Transverse colon (tissue), 4 donors: ENCODE results near the gene CCDC198. TPM values are rescaled to one million over a fixed set of nuclear protein-coding genes. Genes with fewer than 3 reads are reported as not detected.

Experiments
- DNase-seq: peaks from one replicate; pipeline ENCODE4 v3.0.0-alpha.2; 2019
- H3K27ac ChIP-seq, 4 donors: fragments of 200-600 bp; sonication (generic); 2 replicates each; pipeline ENCODE4 v1.5.1; 2016 to 2018; ENCODE audit warnings: inconsistent platforms in 4 of 4
- H3K27me3 ChIP-seq: fragments of 200-600 bp; sonication (generic); 2 replicates; pipeline ENCODE4 v1.5.1; 2017; ENCODE audit warnings: inconsistent platforms
- H3K36me3 ChIP-seq, 4 donors: fragments of 200-600 bp; sonication (generic); 2 replicates each; pipeline ENCODE4 v1.5.1; 2017 to 2019; ENCODE audit warnings: inconsistent platforms in 4 of 4
- H3K4me1 ChIP-seq, 4 donors: fragments of 200-600 bp; sonication (generic); 2 replicates each; pipeline ENCODE4 v1.5.1; 2017 to 2020; ENCODE audit warnings: inconsistent platforms in 4 of 4
- H3K4me3 ChIP-seq, 4 donors: fragments of 200-600 bp; sonication (generic); 1 replicate in 1 of 4; 2 replicates in 3 of 4; pipeline versions ENCODE4 v1.5.1 to v1.6.1; 2017 to 2019; ENCODE audit warnings: inconsistent platforms in 4 of 4
- H3K9me3 ChIP-seq, 2 donors: fragments of 200-600 bp; sonication (generic); 2 replicates each; pipeline ENCODE4 v1.5.1; 2017 to 2019; ENCODE audit warnings: inconsistent platforms in 2 of 2
- EP300 ChIP-seq: sonication (generic); formaldehyde crosslinking; IDR thresholded peaks from one replicate; pipeline ENCODE4 v1.6.1; 2017; ENCODE audit warnings: antibody characterized with exemption, low read depth
- POLR2A ChIP-seq: fragments of 450-650 bp; IDR thresholded peaks from one replicate; pipeline ENCODE4 v1.6.1; 2016; ENCODE audit warnings: antibody characterized with exemption, mild to moderate bottlenecking, moderate library complexity
- POLR2AphosphoS5 ChIP-seq, 3 donors: sonication (generic); formaldehyde crosslinking; IDR thresholded peaks; one replicate each; pipeline ENCODE4 v1.6.1; 2016; ENCODE audit warnings: antibody characterized with exemption in 3 of 3
- WGBS, 2 donors: methylation state at CpG; one replicate each; pipeline ENCODE4 v1.1.5; 2018; ENCODE audit warnings: low coverage in 1 of 2; 5-methylcytosine and 5-hydroxymethylcytosine counted together
- in situ Hi-C, 4 donors: fragments of 200-750 bp; cut with MboI; loops; one replicate each; pipeline versions ENCODE4 v1.15.0 to v1.15.1; 2017; ENCODE audit warnings: low sequenced_read_pairs in 3 of 4, low pct_ligation_motif_present in 1 of 4, low pct_unique_long_range_greater_than_20kb in 1 of 4
- intact Hi-C: fragments of 100-400 bp; cut with DNase I; formaldehyde crosslinking; loops from one replicate; pipeline ENCODE4 v1.15.1; 2023; ENCODE audit warnings: low total_unique reads
- total RNA-seq, 4 donors: library from RNA; depleted of rRNA; stranded (reverse); fragments of >200 nt; gene quantifications; one replicate each; pipeline ENCODE4 v1.1.0, GENCODE V29; 2016
- TF ChIP-seq, protein P1 (sequence below), 5 experiments: fragments of 200-600 bp in 3 of 5; fragments of 450-650 bp in 2 of 5; sonication (generic) in 3 of 5; IDR thresholded peaks; 1 replicate in 2 of 5; 2 replicates in 3 of 5; pipeline ENCODE4 v1.5.1; 2016 to 2017; ENCODE audit warnings: antibody characterized with exemption in 5 of 5, inconsistent platforms in 3 of 5, mild to moderate bottlenecking in 2 of 5, moderate library complexity in 1 of 5

The CCDC198 gene
- total RNA-seq, 4 donors from 2014 or later = not detected

DNA sequence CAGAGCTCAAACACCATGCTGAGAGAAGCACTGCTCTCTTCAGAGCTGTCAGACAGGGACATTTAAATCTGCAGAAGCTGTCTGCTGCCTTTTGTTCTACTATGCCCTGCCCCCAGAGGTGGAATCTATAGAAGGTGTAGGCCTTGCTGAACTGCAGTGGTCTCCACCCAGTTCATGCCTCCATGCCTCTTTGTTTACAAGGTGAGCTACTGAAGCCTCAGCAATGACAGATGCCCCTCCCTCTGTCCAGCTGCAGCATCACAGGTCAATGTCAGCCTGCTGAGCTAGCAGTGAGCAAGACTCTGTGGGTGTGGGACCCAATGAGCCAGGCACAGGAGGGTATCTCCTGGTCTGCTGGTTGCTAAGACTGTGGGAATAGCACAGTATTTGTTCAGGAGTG lies 25.4 kb upstream of the CCDC198 start:
- no peaks in the 10 kb centered on the region for H3K27me3 ChIP-seq
- in situ Hi-C loops = no loop called here
- peaks cover 0 to 5% of the 10 kb centered on the region in 2 donors for H3K9me3 ChIP-seq
- no peaks in the 10 kb centered on the region for H3K36me3 ChIP-seq
- H3K4me1 ChIP-seq = no peaks in the 10 kb centered on the region
- no peak for DNase-seq
- no peak overlapping the region for H3K4me3 ChIP-seq
- H3K27ac ChIP-seq = no peak overlapping the region
- intact Hi-C loops = no loop called here
- TF ChIP-seq, protein P1, sequence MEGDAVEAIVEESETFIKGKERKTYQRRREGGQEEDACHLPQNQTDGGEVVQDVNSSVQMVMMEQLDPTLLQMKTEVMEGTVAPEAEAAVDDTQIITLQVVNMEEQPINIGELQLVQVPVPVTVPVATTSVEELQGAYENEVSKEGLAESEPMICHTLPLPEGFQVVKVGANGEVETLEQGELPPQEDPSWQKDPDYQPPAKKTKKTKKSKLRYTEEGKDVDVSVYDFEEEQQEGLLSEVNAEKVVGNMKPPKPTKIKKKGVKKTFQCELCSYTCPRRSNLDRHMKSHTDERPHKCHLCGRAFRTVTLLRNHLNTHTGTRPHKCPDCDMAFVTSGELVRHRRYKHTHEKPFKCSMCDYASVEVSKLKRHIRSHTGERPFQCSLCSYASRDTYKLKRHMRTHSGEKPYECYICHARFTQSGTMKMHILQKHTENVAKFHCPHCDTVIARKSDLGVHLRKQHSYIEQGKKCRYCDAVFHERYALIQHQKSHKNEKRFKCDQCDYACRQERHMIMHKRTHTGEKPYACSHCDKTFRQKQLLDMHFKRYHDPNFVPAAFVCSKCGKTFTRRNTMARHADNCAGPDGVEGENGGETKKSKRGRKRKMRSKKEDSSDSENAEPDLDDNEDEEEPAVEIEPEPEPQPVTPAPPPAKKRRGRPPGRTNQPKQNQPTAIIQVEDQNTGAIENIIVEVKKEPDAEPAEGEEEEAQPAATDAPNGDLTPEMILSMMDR (IDR thresholded peaks at IDR 0.05) = no peak
- TF ChIP-seq POLR2A = no peak
- no peak for TF ChIP-seq POLR2AphosphoS5 (IDR thresholded peaks at IDR 0.05)
- no peak for TF ChIP-seq EP300

DNA sequence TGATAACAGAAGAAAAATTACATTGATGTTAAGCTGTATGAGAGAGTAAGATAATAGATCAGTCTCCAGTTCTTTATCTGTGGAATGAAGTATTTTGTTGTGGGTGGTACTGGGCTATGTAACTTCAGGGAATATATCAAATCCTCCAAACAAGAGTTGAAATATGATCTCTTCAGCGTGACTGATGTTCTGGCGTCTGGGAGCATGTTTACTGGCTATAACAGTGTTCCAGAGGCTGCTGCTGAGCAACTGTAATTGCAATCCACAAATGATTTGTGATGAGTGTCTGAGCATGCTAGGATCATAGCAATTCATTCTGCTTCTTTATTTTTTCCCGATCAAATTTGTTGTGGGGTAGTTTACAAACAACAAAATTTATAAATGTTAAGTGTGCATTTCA lies 18.6 kb upstream of the CCDC198 start:
- in situ Hi-C loops (no loop called here), intact Hi-C loops (no loop called here)
- no peaks in the 10 kb centered on the region for H3K36me3 ChIP-seq
- H3K4me1 ChIP-seq = no peaks in the 10 kb centered on the region
- H3K9me3 ChIP-seq = no peaks in the 10 kb centered on the region
- H3K4me3 ChIP-seq = no peak overlapping the region
- WGBS, 2 donors = 34 to 88% methylated on average over 1 to 3 of the region's 3 CpGs
- DNase-seq = no peak
- H3K27me3 ChIP-seq = no peaks in the 10 kb centered on the region
- H3K27ac ChIP-seq = no peak overlapping the region
- TF ChIP-seq POLR2A = no peak
- no peak for TF ChIP-seq EP300
- TF ChIP-seq, protein P1 (IDR thresholded peaks at IDR 0.05) = no peak
- TF ChIP-seq POLR2AphosphoS5 (IDR thresholded peaks at IDR 0.05) = no peak

DNA sequence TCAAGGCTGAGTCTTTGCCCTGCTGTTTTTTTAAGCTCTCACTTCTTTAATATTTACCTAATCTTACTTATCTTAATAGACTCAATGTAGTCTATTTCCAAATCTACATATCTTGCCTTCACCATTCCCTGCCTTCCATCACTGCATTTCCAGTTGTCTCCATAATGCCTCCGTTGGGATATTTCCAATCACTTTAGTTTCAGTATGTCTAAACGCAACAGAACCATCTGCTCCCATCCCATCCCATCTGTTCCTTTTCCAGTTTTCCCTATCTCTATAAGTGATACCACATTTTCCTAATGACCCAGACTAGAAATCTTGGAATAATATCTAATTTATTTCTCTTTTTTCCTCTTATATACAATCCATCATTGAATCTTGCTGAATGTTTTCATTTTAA lies 15.1 kb upstream of the CCDC198 start:
- Histone ChIP-seq H3K36me3 (no peaks in the 10 kb centered on the region), H3K9me3 (no peaks in the 10 kb centered on the region), H3K4me1 (no peaks in the 10 kb centered on the region), H3K4me3 (no peak overlapping the region), H3K27me3 (no peaks in the 10 kb centered on the region), H3K27ac (no peak overlapping the region)
- TF ChIP-seq, protein P1 (IDR thresholded peaks at IDR 0.05) = no peak
- no peak for TF ChIP-seq POLR2A
- DNase-seq = no peak
- WGBS, 2 donors = 66 to 70% methylated on average over 2 of the region's 2 CpGs
- in situ Hi-C loops = no loop called here
- intact Hi-C loops = no loop called here

DNA sequence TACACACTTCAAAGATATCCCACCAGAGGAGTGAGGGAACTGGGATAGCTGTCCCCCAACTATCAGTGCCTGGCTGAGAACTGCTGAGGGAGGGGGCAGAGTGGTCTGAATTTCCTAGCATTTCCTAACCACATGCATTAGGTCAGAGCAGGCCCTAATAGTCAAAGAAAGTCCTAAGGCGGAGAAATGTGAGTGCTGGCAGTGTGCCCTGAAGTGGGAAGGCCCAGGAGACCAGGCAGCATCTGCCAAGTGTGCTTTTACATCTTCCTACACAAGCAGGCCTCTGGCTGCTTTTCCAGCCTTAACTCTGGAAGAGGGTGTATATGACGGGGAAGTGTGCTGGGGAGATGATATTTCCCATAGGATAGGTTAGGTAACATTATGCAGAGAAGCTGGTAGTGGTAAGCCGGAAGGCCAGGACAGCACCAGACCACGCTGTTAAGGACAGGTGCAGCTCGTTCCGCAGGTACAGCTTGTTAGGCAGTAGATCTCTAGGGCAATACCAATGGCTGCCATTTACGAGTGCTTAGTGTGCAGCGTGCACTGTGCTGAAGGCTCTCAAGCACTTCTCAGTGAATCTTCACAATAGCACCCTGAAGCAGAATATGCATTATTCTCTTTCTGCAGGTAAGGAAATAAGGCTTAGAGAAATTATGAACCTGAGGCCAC lies 9.1 kb upstream of the CCDC198 start:
- H3K27me3 ChIP-seq = no peaks in the 10 kb centered on the region
- TF ChIP-seq, protein P1 (IDR thresholded peaks at IDR 0.05) = no peak
- TF ChIP-seq EP300 = no peak
- no peak for TF ChIP-seq POLR2AphosphoS5 (IDR thresholded peaks at IDR 0.05)
- TF ChIP-seq POLR2A = no peak
- DNase-seq = no peak
- intact Hi-C loops = no loop called here
- 76 to 80% methylated on average over 6 to 8 of the region's 8 CpGs for WGBS, 2 donors
- H3K27ac ChIP-seq = no peak overlapping the region
- no peaks in the 10 kb centered on the region for H3K4me1 ChIP-seq
- no peaks in the 10 kb centered on the region for H3K9me3 ChIP-seq
- no peak overlapping the region for H3K4me3 ChIP-seq
- in situ Hi-C loops = no loop called here
- no peaks in the 10 kb centered on the region for H3K36me3 ChIP-seq
